WTC11 (cell line): ENCODE data around the gene CDK10. TPM values are rescaled to one million over a fixed set of nuclear protein-coding genes. Genes with fewer than 3 reads are reported as not detected.

Experiments used
- ATF1 ChIP-seq: sonication (generic); formaldehyde crosslinking; IDR thresholded peaks from 2 replicates; pipeline ENCODE4 v1.8.1; 2023; ENCODE audit warnings: mild to moderate bottlenecking, moderate library complexity, missing genetic modification reagents
- CREM ChIP-seq: sonication (generic); formaldehyde crosslinking; IDR thresholded peaks from 2 replicates; pipeline ENCODE4 v1.8.1; 2022; ENCODE audit warnings: mild to moderate bottlenecking, missing genetic modification reagents, moderate library complexity
- ETV6 ChIP-seq: sonication (generic); formaldehyde crosslinking; IDR thresholded peaks from 2 replicates; pipeline ENCODE4 v1.8.1; 2022; ENCODE audit warnings: mild to moderate bottlenecking, missing genetic modification reagents
- FOXJ3 ChIP-seq: sonication (generic); formaldehyde crosslinking; IDR thresholded peaks from 2 replicates; pipeline ENCODE4 v1.9.0; 2021; ENCODE audit warnings: missing genetic modification reagents, mild to moderate bottlenecking, borderline replicate concordance
- GABPB1 ChIP-seq: sonication (generic); formaldehyde crosslinking; IDR thresholded peaks from 2 replicates; pipeline ENCODE4 v1.8.1; 2023; ENCODE audit warnings: mild to moderate bottlenecking, missing genetic modification reagents
- GTF2I ChIP-seq: fragments of 250-450 bp; sonication (Bioruptor Pico); conservative IDR thresholded peaks from 2 replicates; pipeline ENCODE4 v1.4.0; 2021; ENCODE audit warnings: mild to moderate bottlenecking
- HMGA2 ChIP-seq: fragments of 250-450 bp; sonication (Bioruptor Pico); IDR thresholded peaks from 2 replicates; pipeline ENCODE4 v1.4.0; 2021; ENCODE audit warnings: mild to moderate bottlenecking, moderate library complexity
- JAZF1 ChIP-seq: fragments of 250-450 bp; sonication (Bioruptor Pico); IDR thresholded peaks from 2 replicates; pipeline ENCODE4 v1.9.0; 2021; ENCODE audit warnings: moderate library complexity, mild to moderate bottlenecking, inconsistent platforms
- MYBL2 ChIP-seq: sonication (generic); formaldehyde crosslinking; IDR thresholded peaks from 2 replicates; pipeline ENCODE4 v1.8.1; 2023; ENCODE audit warnings: mild to moderate bottlenecking, moderate library complexity, missing genetic modification reagents
- NFE2L1 ChIP-seq: sonication (generic); formaldehyde crosslinking; IDR thresholded peaks from 2 replicates; pipeline ENCODE4 v1.8.1; 2023; ENCODE audit warnings: missing genetic modification reagents
- NFYB ChIP-seq: sonication (generic); formaldehyde crosslinking; conservative IDR thresholded peaks from 2 replicates; pipeline ENCODE4 v1.8.0; 2022; ENCODE audit warnings: low read depth, missing genetic modification reagents
- SMAD3 ChIP-seq: sonication (generic); formaldehyde crosslinking; IDR thresholded peaks from 2 replicates; pipeline ENCODE4 v1.8.0; 2022; ENCODE audit warnings: missing genetic modification reagents, mild to moderate bottlenecking, borderline replicate concordance
- TEAD1 ChIP-seq: sonication (generic); formaldehyde crosslinking; IDR thresholded peaks from 2 replicates; pipeline ENCODE4 v1.8.0; 2022; ENCODE audit warnings: mild to moderate bottlenecking, missing genetic modification reagents
- TP53 ChIP-seq: sonication (generic); formaldehyde crosslinking; IDR thresholded peaks from 2 replicates; pipeline ENCODE4 v1.8.1; 2023; ENCODE audit warnings: mild to moderate bottlenecking, missing genetic modification reagents
- ZNF138 ChIP-seq: sonication (generic); formaldehyde crosslinking; conservative IDR thresholded peaks from 2 replicates; pipeline ENCODE4 v1.8.1; 2022; ENCODE audit warnings: mild to moderate bottlenecking, moderate library complexity, missing genetic modification reagents
- ZNF232 ChIP-seq: sonication (generic); formaldehyde crosslinking; IDR thresholded peaks from 2 replicates; pipeline ENCODE4 v1.8.0; 2022; ENCODE audit warnings: mild to moderate bottlenecking, missing genetic modification reagents
- ZNF317 ChIP-seq: sonication (generic); formaldehyde crosslinking; IDR thresholded peaks from 2 replicates; pipeline ENCODE4 v1.8.1; 2023; ENCODE audit warnings: low read depth, mild to moderate bottlenecking, moderate library complexity, missing genetic modification reagents, borderline replicate concordance
- total RNA-seq: library from RNA; stranded (reverse); gene quantifications from 3 replicates; pipeline ENCODE4 v1.2.3, GENCODE V29; 2021
- TF ChIP-seq, protein P1 (sequence below): sonication (generic); formaldehyde crosslinking; IDR thresholded peaks from 2 replicates; pipeline ENCODE4 v1.8.1; 2023; ENCODE audit warnings: mild to moderate bottlenecking, missing genetic modification reagents
- TF ChIP-seq, protein P2 (sequence below): sonication (generic); formaldehyde crosslinking; IDR thresholded peaks from 2 replicates; pipeline ENCODE4 v1.8.1; 2022; ENCODE audit warnings: missing genetic modification reagents, borderline replicate concordance
- TF ChIP-seq, protein P3 (sequence below): sonication (generic); formaldehyde crosslinking; IDR thresholded peaks from 2 replicates; pipeline ENCODE4 v1.8.0; 2023; ENCODE audit warnings: missing genetic modification reagents
- TF ChIP-seq, protein P4 (sequence below): sonication (generic); formaldehyde crosslinking; IDR thresholded peaks from 2 replicates; pipeline ENCODE4 v1.8.1; 2023; ENCODE audit warnings: mild to moderate bottlenecking, missing genetic modification reagents, borderline replicate concordance
- TF ChIP-seq, protein P5 (sequence below): sonication (generic); formaldehyde crosslinking; IDR thresholded peaks from 2 replicates; pipeline ENCODE4 v1.8.1; 2022; ENCODE audit warnings: low read depth, mild to moderate bottlenecking, moderate library complexity, missing genetic modification reagents, borderline replicate concordance
- TF ChIP-seq, protein P6 (sequence below): sonication (generic); formaldehyde crosslinking; IDR thresholded peaks from 2 replicates; pipeline ENCODE4 v1.8.0; 2022; ENCODE audit warnings: mild to moderate bottlenecking, missing genetic modification reagents
- TF ChIP-seq, protein P7 (sequence below): fragments of 200-600 bp; IDR thresholded peaks from 2 replicates; pipeline ENCODE4 v1.8.0; 2022; ENCODE audit warnings: antibody characterized with exemption
- TF ChIP-seq, protein P8 (sequence below): sonication (generic); formaldehyde crosslinking; IDR thresholded peaks from 2 replicates; pipeline ENCODE4 v1.8.1; 2022; ENCODE audit warnings: mild to moderate bottlenecking, missing genetic modification reagents, moderate library complexity, borderline replicate concordance
- TF ChIP-seq, protein P9 (sequence below): fragments of 250-450 bp; sonication (Bioruptor Pico); IDR thresholded peaks from 2 replicates; pipeline ENCODE4 v1.9.0; 2021; ENCODE audit warnings: moderate library complexity, mild to moderate bottlenecking, inconsistent platforms, borderline replicate concordance

CDK10 gene
- total RNA-seq, 1 experiment from 2014 or later, result 102 TPM

DNA sequence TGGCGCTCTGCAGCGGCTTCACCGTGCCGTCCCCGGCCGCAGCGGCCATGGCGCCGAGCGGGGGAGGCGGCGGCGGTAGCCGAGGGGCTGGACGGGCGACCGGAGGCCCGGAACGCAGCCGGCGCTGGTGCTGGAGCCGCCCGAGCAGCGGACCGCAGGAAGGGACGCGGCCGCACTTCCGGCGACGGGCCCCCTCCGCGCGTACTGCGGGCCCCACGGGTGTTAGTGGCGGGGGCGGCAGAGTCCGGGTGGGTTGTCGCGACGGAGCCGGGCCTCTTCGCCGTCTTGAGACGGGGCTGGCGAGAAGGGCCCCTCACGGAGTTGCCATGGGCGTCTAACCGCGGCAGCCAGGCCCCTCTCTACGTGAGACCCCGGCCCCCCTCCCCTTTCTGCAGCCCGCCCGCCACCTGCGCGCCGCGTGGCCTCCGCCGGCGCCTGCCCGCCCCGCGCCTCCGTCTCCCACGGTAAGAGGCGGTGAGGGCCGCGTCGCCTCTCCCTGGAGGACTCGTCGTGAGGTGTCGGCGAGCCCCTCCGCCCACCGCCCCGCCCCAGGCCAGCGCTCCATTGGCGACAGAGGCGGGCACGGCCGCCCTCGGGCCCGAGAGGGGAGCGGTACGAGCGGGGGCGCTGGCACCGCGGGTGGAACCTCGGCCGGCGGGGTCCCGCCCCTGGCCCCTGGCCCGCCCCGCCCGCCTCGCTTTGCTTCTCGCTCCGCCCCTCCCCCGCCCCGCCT, 34.5 kb downstream of the CDK10 start, which contains the start of the genes VPS9D1 and ZNF276 (continued):
- TF ChIP-seq CREM (CRISPR knock-in tag), result peak; percentile 85
- no peak for TF ChIP-seq ETV6 (CRISPR knock-in tag)
- TF ChIP-seq, protein P1, sequence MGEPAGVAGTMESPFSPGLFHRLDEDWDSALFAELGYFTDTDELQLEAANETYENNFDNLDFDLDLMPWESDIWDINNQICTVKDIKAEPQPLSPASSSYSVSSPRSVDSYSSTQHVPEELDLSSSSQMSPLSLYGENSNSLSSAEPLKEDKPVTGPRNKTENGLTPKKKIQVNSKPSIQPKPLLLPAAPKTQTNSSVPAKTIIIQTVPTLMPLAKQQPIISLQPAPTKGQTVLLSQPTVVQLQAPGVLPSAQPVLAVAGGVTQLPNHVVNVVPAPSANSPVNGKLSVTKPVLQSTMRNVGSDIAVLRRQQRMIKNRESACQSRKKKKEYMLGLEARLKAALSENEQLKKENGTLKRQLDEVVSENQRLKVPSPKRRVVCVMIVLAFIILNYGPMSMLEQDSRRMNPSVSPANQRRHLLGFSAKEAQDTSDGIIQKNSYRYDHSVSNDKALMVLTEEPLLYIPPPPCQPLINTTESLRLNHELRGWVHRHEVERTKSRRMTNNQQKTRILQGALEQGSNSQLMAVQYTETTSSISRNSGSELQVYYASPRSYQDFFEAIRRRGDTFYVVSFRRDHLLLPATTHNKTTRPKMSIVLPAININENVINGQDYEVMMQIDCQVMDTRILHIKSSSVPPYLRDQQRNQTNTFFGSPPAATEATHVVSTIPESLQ (CRISPR knock-in tag), result no peak
- no peak for TF ChIP-seq FOXJ3 (CRISPR knock-in tag)
- TF ChIP-seq GTF2I (CRISPR knock-in tag), result no peak
- peak; percentile 96 for TF ChIP-seq TP53 (CRISPR knock-in tag)
- TF ChIP-seq NFYB (CRISPR knock-in tag), result peak; percentile 31; the same call in 1 of the 2 replicates
- TF ChIP-seq NFE2L1, result no peak
- TF ChIP-seq, protein P2, sequence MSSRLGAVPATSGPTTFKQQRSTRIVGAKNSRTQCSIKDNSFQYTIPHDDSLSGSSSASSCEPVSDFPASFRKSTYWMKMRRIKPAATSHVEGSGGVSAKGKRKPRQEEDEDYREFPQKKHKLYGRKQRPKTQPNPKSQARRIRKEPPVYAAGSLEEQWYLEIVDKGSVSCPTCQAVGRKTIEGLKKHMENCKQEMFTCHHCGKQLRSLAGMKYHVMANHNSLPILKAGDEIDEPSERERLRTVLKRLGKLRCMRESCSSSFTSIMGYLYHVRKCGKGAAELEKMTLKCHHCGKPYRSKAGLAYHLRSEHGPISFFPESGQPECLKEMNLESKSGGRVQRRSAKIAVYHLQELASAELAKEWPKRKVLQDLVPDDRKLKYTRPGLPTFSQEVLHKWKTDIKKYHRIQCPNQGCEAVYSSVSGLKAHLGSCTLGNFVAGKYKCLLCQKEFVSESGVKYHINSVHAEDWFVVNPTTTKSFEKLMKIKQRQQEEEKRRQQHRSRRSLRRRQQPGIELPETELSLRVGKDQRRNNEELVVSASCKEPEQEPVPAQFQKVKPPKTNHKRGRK (CRISPR knock-in tag), result no peak
- peak; percentile 66 for TF ChIP-seq GABPB1 (CRISPR knock-in tag)
- no peak for TF ChIP-seq ZNF138 (CRISPR knock-in tag)
- no peak for TF ChIP-seq ZNF232 (CRISPR knock-in tag)
- TF ChIP-seq TEAD1 (CRISPR knock-in tag), result peak; percentile 73
- no peak for TF ChIP-seq ZNF317 (CRISPR knock-in tag)
- TF ChIP-seq, protein P3, sequence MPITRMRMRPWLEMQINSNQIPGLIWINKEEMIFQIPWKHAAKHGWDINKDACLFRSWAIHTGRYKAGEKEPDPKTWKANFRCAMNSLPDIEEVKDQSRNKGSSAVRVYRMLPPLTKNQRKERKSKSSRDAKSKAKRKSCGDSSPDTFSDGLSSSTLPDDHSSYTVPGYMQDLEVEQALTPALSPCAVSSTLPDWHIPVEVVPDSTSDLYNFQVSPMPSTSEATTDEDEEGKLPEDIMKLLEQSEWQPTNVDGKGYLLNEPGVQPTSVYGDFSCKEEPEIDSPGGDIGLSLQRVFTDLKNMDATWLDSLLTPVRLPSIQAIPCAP (CRISPR knock-in tag), result no peak
- no peak for TF ChIP-seq ATF1 (CRISPR knock-in tag)
- TF ChIP-seq, protein P4, sequence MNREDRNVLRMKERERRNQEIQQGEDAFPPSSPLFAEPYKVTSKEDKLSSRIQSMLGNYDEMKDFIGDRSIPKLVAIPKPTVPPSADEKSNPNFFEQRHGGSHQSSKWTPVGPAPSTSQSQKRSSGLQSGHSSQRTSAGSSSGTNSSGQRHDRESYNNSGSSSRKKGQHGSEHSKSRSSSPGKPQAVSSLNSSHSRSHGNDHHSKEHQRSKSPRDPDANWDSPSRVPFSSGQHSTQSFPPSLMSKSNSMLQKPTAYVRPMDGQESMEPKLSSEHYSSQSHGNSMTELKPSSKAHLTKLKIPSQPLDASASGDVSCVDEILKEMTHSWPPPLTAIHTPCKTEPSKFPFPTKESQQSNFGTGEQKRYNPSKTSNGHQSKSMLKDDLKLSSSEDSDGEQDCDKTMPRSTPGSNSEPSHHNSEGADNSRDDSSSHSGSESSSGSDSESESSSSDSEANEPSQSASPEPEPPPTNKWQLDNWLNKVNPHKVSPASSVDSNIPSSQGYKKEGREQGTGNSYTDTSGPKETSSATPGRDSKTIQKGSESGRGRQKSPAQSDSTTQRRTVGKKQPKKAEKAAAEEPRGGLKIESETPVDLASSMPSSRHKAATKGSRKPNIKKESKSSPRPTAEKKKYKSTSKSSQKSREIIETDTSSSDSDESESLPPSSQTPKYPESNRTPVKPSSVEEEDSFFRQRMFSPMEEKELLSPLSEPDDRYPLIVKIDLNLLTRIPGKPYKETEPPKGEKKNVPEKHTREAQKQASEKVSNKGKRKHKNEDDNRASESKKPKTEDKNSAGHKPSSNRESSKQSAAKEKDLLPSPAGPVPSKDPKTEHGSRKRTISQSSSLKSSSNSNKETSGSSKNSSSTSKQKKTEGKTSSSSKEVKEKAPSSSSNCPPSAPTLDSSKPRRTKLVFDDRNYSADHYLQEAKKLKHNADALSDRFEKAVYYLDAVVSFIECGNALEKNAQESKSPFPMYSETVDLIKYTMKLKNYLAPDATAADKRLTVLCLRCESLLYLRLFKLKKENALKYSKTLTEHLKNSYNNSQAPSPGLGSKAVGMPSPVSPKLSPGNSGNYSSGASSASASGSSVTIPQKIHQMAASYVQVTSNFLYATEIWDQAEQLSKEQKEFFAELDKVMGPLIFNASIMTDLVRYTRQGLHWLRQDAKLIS, result no peak
- no peak for TF ChIP-seq SMAD3
- TF ChIP-seq, protein P5, sequence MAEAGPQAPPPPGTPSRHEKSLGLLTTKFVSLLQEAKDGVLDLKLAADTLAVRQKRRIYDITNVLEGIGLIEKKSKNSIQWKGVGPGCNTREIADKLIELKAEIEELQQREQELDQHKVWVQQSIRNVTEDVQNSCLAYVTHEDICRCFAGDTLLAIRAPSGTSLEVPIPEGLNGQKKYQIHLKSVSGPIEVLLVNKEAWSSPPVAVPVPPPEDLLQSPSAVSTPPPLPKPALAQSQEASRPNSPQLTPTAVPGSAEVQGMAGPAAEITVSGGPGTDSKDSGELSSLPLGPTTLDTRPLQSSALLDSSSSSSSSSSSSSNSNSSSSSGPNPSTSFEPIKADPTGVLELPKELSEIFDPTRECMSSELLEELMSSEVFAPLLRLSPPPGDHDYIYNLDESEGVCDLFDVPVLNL (CRISPR knock-in tag), result peak; percentile 66; the same call in 1 of the 2 replicates
- TF ChIP-seq, protein P6, sequence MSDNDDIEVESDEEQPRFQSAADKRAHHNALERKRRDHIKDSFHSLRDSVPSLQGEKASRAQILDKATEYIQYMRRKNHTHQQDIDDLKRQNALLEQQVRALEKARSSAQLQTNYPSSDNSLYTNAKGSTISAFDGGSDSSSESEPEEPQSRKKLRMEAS, result no peak; the same call in none of the 2 replicates
- TF ChIP-seq, protein P7, sequence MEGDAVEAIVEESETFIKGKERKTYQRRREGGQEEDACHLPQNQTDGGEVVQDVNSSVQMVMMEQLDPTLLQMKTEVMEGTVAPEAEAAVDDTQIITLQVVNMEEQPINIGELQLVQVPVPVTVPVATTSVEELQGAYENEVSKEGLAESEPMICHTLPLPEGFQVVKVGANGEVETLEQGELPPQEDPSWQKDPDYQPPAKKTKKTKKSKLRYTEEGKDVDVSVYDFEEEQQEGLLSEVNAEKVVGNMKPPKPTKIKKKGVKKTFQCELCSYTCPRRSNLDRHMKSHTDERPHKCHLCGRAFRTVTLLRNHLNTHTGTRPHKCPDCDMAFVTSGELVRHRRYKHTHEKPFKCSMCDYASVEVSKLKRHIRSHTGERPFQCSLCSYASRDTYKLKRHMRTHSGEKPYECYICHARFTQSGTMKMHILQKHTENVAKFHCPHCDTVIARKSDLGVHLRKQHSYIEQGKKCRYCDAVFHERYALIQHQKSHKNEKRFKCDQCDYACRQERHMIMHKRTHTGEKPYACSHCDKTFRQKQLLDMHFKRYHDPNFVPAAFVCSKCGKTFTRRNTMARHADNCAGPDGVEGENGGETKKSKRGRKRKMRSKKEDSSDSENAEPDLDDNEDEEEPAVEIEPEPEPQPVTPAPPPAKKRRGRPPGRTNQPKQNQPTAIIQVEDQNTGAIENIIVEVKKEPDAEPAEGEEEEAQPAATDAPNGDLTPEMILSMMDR, result no peak
- TF ChIP-seq, protein P8, sequence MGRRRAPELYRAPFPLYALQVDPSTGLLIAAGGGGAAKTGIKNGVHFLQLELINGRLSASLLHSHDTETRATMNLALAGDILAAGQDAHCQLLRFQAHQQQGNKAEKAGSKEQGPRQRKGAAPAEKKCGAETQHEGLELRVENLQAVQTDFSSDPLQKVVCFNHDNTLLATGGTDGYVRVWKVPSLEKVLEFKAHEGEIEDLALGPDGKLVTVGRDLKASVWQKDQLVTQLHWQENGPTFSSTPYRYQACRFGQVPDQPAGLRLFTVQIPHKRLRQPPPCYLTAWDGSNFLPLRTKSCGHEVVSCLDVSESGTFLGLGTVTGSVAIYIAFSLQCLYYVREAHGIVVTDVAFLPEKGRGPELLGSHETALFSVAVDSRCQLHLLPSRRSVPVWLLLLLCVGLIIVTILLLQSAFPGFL, result no peak; the same call in 1 of the 2 replicates
- TF ChIP-seq JAZF1 (CRISPR knock-in tag), result no peak
- TF ChIP-seq MYBL2, result no peak
- TF ChIP-seq HMGA2 (CRISPR knock-in tag), result no peak
- TF ChIP-seq, protein P9, sequence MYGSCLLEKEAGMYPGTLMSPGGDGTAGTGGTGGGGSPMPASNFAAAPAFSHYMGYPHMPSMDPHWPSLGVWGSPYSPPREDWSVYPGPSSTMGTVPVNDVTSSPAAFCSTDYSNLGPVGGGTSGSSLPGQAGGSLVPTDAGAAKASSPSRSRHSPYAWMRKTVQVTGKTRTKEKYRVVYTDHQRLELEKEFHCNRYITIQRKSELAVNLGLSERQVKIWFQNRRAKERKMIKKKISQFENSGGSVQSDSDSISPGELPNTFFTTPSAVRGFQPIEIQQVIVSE, result no peak
